ENCODE measurements around the gene PPME1. TPM values are rescaled to one million over a fixed set of nuclear protein-coding genes. Genes with fewer than 3 reads are reported as not detected.

PPME1 gene
- total RNA-seq, 2 experiments from 2014 or later, result 52.6 to 54.5 TPM

DNA sequence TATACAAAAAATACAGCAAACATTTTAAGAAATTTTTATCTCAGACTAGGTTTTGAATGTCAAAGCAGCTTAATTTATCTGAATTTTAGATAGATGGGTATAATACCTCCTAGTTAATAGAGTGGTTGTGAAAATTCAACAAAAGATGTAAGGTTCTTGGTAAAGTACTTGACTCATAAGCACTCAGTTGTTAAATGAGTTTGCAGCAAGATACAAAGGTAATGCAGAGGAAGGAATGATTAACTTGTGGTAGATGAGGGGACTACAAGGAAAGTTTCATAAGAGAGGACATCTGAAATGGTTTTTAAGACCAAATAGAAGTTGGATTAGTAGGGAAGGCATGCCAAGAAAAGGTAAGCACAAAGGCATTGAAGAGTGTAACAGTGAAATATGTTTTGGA, 37.4 kb downstream of the PPME1 start:
- POLR2A ChIA-PET, result no interaction called here

DNA sequence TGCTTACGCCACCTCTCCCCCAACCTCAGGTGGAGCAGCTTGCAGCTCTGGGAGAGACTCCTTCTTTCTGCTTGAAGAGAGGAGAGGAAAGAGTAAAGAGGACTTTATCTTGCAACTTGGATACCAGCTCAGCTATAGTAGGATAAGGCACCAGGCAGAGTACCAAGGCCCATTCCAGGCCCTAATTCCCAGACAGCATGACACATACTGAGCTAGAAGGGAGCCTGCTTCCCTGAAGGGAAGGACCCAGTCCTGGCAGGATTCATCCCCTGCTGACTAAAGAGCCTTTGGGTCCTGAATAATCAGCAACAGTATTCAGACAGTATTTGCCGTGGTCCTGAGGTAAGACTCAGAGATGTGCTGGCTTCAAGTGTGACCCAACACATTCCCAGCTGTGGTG, 41.4 kb downstream of the PPME1 start:
- CTCF ChIA-PET, result no interaction called here
- POLR2A ChIA-PET, result no interaction called here

More for the DNA sequence above, 37.4 kb downstream of the PPME1 start:
- CTCF ChIA-PET, result no interaction called here

DNA sequence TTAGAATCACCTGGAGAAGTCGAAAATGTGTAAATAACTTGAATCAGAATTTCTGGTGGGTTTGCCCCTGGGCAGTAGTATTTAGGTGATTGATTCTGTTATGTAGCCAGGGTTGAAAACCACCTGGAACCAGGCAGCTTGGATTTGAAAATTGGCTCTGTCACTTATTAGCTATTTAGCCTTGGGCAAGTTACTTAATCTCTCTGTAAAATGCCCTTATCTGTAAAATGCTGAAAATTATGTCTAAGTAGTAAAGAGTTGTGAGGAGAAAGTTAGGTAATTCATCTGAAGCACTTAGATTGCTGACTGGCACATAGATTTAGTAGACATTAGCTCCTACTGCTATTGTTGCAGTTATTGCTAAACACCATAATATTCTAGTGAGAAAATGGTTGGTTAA, 49.3 kb downstream of the PPME1 start:
- CTCF ChIA-PET, result no interaction called here
- POLR2A ChIA-PET, result no interaction called here

DNA sequence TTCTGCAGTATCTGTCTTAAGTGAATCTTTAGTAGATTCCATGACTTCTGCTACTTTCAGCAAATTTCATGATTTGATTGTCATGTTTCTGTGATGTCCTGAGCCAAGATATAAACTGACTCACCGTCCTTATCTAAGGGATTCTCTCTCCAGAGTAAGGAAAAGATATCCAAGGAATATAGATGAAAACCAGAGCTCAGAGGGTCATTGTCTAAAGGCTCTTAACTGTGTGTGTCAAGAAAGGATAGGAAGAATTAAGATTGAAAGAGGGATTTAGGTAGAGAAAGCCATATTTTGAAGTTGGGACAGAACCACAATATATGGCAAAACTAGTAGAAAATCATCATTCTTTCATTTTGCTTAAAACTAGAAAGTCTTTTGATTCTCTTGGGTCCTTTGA, 50.7 kb downstream of the PPME1 start:
- CTCF ChIA-PET, result no interaction called here
- POLR2A ChIA-PET, result no interaction called here

DNA sequence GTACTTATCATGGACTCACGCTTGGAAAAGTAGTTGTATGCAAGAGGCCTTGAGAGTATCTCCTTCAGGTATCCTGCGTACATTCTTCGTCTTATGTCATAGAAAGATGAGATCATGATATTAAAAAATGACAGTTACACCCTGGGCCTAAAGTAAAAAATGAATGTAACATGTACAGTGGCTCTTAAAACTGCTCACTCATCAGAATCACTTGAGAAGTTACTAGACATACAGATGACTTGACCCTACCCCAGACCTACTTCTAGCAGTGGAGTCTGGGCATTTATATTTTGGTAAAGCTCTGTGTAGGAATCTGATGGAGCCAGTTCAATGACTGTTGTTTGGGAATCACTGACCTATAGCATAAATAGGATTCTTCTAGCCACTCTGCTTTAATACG, 54.5 kb downstream of the PPME1 start:
- CTCF ChIA-PET, result no interaction called here
- POLR2A ChIA-PET, result no interaction called here

DNA sequence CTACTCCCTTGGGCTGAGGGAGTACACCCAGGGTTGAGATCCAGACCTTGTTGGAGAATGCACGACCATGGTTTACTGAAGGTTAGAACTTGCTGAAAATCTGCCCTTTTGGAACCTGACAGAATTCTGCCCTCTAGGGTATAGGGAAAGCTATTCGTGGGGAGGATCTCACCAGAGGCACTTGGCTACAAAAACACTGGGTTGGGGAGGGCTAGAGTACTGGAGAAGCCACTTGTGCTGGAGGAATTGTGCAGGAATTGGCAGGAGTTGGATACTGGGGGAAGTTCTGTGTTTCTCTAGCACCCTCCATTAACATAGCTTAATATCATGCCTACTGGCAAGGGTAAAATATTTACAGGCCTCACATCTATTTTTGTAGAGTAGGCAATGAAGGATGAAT, 55.8 kb downstream of the PPME1 start:
- ChIA-PET CTCF (no interaction called here), POLR2A (no interaction called here)

DNA sequence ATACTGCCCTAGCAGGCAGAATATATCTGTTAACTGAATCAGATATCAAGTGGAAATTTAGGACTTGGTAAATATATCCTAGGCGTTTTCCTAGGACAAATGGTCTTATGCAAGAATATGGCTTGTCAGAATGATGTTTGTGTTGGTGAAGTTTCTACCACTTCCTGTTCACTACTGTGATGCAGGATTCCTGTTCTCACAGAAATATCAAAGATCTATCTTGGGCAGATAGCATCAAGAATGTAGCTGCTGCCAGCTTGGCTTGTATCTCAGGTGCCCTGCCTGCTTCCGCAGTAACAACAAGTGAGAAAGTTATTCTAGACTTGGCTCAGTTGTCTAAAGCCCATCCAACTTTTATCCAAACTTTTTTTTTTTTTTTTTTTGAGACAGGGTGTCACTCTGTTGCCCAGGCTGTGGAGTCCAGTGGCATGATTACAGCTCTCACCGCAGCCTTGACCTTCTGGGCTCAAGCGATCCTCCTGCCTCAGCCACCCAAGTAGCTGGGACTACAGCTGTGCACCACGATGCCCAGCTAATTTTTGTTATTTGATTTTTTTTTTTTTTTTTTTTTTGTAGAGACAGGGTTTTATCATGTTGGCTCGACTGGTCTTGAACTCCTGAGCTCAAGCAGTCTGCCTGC, 61.3 kb downstream of the PPME1 start:
- CTCF ChIA-PET, result interaction anchor here (0.7 kb wide), 2 partner anchors 221 to 360 kb away, joined by 3 to 4 read pairs; no protein-coding TSS in a partner anchor

DNA sequence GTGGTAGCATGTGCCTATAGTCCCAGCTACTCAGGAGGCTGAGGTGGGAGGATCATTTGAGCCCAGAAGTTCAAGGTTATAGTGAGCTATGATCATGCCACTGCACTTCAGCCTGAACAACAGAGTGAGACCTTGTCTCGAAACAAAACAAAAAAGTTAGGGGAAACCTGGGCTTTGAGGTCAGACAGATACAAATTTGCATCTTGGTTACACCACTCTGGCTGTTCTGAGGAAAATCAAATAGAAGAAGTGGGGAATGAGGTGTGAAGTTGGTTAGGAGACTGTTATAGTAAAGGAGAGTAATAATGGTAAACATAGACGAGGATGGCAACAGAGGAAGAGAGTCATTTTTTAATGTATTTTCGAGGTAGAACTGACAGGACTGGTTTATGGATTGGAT, 62.6 kb downstream of the PPME1 start:
- ChIA-PET POLR2A (no interaction called here), CTCF (no interaction called here)

More for the DNA sequence above, 61.3 kb downstream of the PPME1 start:
- POLR2A ChIA-PET, result no interaction called here

DNA sequence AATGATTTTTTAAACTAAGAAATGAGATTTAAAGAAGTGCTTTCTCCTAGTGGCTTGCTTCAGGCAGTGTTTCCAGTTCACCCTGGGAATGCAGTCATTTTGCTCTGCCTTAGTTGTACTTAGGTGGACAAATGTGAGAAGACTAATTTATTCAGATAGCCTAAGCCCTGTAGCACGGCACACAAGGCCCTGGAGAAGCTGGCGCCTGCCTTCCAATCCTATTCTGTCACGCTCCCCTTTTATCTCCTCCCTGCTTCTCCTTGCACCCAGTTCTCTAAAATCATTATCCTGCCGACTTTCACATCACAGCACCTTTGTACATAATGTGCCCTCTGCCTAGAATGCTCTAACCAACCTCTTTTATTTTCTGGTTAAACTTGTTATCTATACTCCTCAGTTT, 64.0 kb downstream of the PPME1 start:
- ChIA-PET CTCF (interaction anchor here (0.7 kb wide), 1 partner anchor 21 kb away, joined by 3 read pairs; no protein-coding TSS in a partner anchor), POLR2A (no interaction called here)

DNA sequence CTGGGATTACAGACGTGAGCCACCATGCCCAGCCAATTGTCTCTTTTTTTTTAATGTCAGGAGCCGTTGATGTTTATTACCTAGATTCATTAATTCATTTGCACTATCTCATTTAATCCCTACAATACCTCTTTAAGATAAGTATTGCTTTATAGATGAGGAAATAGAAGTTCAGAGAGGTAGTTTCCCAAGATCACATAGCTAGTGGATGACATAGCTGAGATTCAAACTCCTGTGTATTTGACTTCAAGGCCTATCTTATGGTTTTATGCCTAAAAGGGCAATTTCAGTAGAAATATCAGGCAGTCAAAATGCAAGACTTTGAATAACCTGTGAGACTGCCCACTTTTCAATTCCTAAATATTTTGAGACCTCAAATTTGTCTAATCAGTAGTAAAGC, 66.5 kb downstream of the PPME1 start:
- POLR2A ChIA-PET, result no interaction called here
- CTCF ChIA-PET, result no interaction called here

DNA sequence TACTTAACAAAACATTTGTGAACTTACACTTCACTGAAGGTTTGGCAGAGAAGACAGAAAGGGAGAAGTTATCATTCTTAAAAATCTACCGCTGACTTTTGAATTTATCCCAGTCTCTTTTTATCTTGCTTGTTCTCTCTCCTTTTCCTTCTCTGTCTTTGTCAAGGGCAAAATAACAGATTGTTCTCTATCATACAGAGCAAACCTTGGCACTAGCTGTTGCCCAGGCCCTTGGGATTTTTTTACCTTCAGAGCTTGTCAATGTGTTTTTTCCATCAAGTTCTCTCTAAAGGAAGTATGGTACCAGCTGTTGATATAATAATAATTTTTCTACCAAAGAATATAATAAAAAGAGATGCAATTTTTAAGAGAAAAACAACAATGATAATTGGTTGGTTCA, 67.2 kb downstream of the PPME1 start:
- POLR2A ChIA-PET, result no interaction called here
- CTCF ChIA-PET, result no interaction called here

DNA sequence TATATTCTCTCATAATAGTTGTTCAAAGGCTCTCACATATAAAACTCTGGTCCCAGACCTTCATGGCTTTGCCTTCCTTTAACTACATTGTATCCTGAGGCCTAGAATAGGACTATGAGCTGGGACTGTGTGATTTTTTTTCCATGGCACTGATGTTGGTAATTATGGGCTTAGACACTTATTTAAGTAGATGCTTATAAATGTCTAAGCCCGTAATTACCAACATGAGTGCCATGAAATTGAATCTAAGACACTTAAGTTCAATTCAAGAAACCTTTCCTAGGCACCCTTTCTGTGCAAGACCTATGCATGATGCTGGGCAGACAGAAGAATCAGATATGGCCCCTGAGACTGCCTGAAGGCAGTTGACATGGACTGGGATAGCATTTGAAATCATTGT, 77.4 kb downstream of the PPME1 start:
- ChIA-PET CTCF (no interaction called here), POLR2A (no interaction called here)

DNA sequence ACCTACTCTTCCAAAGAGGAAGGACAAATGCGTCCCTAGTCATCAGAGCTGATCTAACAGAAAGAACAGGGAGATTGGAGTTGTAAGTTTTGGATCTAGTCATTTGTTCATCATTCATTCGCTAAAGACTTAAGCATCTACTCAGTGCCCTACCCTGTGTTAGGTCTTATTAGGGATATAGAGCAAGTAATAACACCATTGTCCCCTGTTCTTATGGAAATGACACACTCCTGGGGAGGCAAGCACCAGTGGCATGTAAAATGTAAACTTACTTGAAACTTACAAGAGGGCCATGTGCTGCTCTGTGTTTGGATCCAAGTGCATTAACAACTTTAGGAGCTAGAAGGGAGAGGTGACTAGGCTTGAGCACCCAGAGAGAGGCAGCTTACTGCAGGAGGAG, 78.4 kb downstream of the PPME1 start:
- POLR2A ChIA-PET, result no interaction called here
- CTCF ChIA-PET, result no interaction called here

DNA sequence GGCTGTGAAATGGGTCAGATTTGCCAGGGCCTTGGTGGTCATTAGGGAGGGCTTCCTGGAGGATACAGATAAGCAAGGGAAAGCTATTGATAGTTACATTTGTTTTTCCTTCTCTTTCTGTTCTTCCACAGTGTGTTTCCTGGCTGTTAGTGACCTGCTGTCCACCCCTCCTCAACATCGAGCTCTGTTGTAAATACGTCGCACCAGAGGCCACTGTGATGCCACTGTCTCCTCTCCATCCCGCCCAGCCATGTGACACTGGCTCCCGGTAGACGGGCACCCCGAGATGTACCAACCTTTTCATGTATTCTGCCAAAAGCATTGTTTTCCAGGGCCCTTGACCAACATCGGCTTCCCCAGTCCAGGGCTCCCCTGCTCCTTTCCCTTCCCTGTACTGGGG, 82.3 kb downstream of the PPME1 start:
- ChIA-PET POLR2A (no interaction called here), CTCF (no interaction called here)

DNA sequence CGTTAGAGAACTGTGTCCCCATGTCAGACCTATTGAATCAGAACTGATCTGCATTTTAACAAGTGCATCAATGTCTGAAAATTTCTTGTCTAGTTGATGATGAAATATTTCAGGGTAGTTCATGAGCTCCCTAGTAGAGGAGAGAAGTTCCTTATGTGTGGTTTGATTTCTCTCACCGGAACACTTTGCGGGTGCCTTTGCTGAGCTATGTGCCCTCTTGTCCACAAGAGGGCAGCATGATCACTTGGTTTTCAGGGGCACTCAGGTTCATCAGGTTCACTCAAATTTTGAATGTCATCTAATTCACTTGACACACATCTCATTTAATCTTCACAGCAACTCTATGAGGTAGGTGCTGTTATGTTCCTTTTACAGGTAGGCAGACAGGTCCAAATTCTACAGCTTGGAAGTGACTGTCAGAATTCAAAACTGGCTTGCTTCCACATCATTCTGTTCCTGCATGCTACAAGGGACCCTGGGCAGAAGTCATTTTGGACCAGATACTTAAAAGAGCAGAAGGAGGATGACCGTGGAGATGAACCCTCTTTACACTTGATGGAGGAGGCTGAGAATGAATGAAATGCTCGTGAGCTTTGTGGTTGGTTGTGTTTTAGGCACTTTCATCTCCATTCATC, 84.8 kb downstream of the PPME1 start:
- ChIA-PET CTCF (interaction anchor here (0.6 to 2.4 kb wide), 12 partner anchors 9 to 198 kb away, joined by 3 to 9 read pairs (median 4); no protein-coding TSS in a partner anchor), POLR2A (interaction anchor here (1.6 kb wide), 1 partner anchor 237 kb away, joined by 3 read pairs; the partner anchor contains the start of gene LIPT2)

DNA sequence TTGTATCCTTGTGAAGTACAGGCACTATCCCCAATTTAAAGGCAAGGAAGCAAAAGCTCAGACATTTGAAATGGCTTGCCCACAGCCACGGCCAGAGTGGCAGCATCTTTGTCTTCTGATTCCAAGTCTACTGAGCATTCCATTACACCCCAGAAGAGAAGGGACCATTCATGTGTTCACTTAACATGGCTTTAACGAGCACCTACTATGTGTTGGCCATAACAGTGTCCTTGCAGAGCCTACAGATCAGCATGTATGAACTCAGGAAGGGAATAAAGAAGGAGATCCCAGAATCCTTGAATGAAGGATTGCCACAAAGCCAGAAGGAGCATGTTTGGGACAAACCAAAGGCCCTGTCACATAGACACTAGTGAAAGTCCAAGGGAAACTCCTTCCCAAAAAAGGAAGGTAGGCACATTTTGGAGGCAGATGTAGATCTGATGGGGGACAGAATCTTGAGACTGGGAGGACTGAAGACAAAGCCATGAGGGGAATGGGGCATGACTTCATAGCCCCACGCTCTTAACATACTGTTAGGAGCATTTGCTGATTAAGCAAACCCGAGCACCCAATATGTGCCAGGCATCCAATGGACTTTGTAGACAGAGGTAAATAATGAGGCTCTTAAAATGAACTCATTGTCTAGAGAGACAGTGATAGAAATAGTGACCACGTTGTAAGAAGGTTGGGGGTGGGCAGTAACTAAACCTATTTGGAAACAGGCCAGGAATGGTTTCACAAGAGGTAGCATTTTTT, 85.5 kb downstream of the PPME1 start:
- CTCF ChIA-PET, result interaction anchor here (1.1 to 2.4 kb wide), 8 partner anchors 10 to 197 kb away, joined by 3 to 9 read pairs (median 6); no protein-coding TSS in a partner anchor
- POLR2A ChIA-PET, result interaction anchor here (1.6 kb wide), 1 partner anchor 237 kb away, joined by 3 read pairs; the partner anchor contains the start of gene LIPT2

DNA sequence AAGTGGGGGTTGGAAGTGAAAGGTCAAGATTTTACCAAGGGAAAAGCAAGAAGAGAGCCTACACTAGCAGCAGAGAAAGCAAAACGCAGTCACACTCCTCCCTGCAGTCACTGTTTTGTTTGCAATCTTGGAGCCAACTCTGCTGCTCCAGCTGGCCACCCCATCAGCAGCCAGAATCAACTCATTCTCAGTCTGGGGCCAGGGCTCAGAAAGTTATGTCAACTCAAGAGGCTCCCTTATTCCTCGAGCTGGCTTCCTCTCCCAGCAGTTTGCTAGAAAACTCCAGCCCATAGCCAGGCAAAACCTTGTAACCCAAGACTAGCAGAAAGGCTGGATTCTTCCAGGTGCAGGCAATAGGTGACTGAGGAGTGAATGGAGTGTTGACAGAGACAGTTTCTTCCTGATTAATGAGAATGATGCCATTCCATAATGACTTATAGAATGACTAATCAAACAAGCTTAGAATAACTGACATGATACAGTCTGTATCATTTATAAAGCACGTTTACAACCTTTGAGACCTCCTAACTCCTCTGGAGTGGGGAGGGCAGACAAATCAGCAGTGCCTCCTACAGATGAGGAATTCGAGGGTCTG, 87.0 kb downstream of the PPME1 start:
- CTCF ChIA-PET, result no interaction called here
- POLR2A ChIA-PET, result no interaction called here

DNA sequence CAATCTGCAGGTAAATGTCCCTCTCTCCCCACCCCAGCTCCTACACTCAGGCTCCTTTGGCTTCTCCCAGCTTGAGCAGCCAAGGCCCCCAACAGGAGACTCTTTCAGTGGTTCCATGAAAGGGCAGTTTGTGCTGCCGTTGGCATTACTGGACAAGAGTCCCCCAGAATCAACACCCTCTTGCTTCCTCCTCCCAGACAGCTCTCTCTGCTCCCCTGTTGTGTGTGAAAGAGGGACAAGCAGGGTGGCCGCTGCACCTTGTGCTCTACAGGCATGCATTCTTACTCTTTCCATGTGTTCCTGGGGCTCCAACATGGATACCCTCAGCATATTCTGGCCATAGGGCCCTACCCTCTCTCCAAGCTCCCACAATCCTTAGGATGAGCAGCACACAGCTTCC, 91.6 kb downstream of the PPME1 start:
- ChIA-PET POLR2A (no interaction called here), CTCF (no interaction called here)

DNA sequence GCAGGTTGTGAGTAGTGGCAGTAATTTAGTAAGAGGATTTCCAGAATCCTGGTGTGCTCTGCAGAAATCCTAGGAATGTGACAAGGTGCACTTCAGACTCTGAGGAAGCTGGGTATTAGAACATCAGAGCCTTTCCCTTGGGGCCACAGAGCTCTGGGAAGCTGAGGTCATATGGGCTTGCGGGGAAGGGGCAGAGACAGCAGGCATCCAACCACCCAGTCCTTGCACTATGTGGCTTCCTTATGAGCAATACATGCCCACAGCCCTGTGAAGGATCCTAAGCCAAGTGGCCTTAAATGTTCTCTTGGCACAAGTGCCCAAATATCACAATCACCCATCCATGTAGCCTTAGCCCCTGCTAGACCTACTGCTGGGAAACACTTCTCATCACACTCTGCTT, 94.2 kb downstream of the PPME1 start:
- ChIA-PET CTCF (interaction anchor here (0.6 kb wide), 1 partner anchor 185 kb away, joined by 3 read pairs; no protein-coding TSS in a partner anchor), POLR2A (no interaction called here)

DNA sequence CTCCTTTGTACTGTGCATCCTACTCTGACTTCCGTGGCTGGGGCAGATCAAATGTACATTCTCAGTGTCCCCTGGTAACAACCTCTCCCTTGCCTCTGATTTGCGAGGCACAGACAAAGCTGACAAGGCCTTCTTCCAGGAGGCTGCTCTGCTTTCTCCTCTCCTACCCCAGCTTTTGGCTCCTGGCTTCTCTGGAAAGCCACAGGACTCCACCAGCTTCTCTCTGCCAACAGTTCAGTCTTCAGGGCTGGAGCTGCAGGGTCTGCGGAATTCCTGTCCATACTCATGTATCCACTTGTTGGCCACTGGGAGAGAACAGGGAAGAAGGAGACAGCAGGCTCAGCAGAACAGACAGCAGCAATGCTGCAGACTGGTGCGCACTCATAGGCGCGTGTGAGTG, 95.9 kb downstream of the PPME1 start:
- CTCF ChIA-PET, result no interaction called here
- POLR2A ChIA-PET, result no interaction called here

DNA sequence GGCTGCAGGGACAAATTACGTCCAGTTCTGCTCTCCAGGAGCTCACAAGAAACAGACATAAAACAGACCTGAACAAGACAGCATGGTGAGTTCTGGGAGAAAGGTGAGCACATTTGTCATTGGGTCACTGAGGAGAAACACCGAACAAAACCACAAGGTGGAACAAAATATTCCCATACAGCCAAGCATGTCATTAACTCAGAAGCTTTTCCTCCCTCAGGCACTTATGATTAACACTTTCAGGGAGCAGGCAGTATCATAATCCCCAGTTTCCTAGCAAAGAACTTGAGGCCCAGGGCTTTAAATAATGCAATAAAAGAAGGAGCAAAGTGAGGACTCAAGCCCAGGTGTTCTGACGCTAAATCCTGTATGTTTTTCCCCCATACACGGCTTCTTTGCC, 97.4 kb downstream of the PPME1 start:
- CTCF ChIA-PET, result no interaction called here
- POLR2A ChIA-PET, result no interaction called here

All from activated CD8-positive, alpha-beta memory T cell treated with anti-CD3 and anti-CD28 coated beads for 36 hours (primary cell).